ENCODE data around the gene SOST.

GRCh38 chr17:43799047-43799446 is 40.5 kb upstream of the SOST start:
- no peak for TF ChIP-seq EZH2 (IDR thresholded peaks at IDR 0.05; ENCODE audit: insufficient read depth, poor library complexity, severe bottlenecking)
- no peak for TF ChIP-seq EZH2phosphoT487 (IDR thresholded peaks at IDR 0.05; ENCODE audit: insufficient read depth, low read depth)
